GM23338 (cell line): ENCODE results near the gene PRKAR1A. TPM values are rescaled to one million over a fixed set of nuclear protein-coding genes. Genes with fewer than 3 reads are reported as not detected.

Experiments used
- ATAC-seq: fragments of 200-7000 bp; cut with Tn5 transposase; 3 replicates; pipeline ENCODE4 v1.9.1; 2020
- DNase-seq: peaks from one replicate; pipeline ENCODE4 v3.0.0-alpha.2; 2015; ENCODE audit warnings: low spot score
- H2AFZ ChIP-seq: fragments of 200-600 bp; sonication (generic); 2 replicates; pipeline ENCODE4 v1.8.0; 2016; ENCODE audit warnings: antibody characterized with exemption, mild to moderate bottlenecking, moderate library complexity
- H3F3A ChIP-seq: fragments of 200-600 bp; sonication (generic); replicated peaks from 2 replicates; pipeline ENCODE4 v1.8.0; 2017; ENCODE audit warnings: antibody characterized with exemption, mixed run types, low read depth
- H3K27ac ChIP-seq: fragments of 200-600 bp; sonication (generic); 2 replicates; pipeline ENCODE4 v1.6.1; 2016; ENCODE audit warnings: low read depth
- H3K27me3 ChIP-seq: fragments of 200-600 bp; sonication (generic); 2 replicates; pipeline ENCODE4 v1.8.0; 2016; ENCODE audit warnings: mild to moderate bottlenecking, mixed run types, moderate library complexity; ENCODE audit not compliant: insufficient read depth
- H3K36me3 ChIP-seq: fragments of 200-600 bp; sonication (generic); 2 replicates; pipeline ENCODE4 v1.8.0; 2016; ENCODE audit warnings: mild to moderate bottlenecking; ENCODE audit not compliant: insufficient read depth
- H3K4me1 ChIP-seq: fragments of 200-600 bp; sonication (generic); 2 replicates; pipeline ENCODE4 v1.8.0; 2016; ENCODE audit warnings: mild to moderate bottlenecking, moderate library complexity; ENCODE audit not compliant: insufficient read depth
- H3K4me2 ChIP-seq: fragments of 200-600 bp; sonication (generic); 2 replicates; pipeline ENCODE4 v1.7.1; 2017; ENCODE audit warnings: mixed run types
- H3K4me3 ChIP-seq: fragments of 200-600 bp; sonication (generic); 2 replicates; pipeline ENCODE4 v1.6.1; 2016; ENCODE audit warnings: mixed run types
- H3K79me2 ChIP-seq: fragments of 200-600 bp; sonication (generic); replicated peaks from 2 replicates; pipeline ENCODE4 v1.8.0; 2017; ENCODE audit warnings: mild to moderate bottlenecking; ENCODE audit not compliant: insufficient read depth
- H3K9me2 ChIP-seq: fragments of 200-600 bp; sonication (generic); 2 replicates; pipeline ENCODE4 v1.8.0; 2017; ENCODE audit not compliant: insufficient read depth
- H4K20me1 ChIP-seq: fragments of 200-600 bp; sonication (generic); replicated peaks from 2 replicates; pipeline ENCODE4 v1.8.0; 2017; ENCODE audit warnings: mild to moderate bottlenecking; ENCODE audit not compliant: insufficient read depth
- H3K27ac Mint-ChIP-seq: 2 replicates; pipeline ENCODE4 v1.8.0; 2020; ENCODE audit warnings: inconsistent platforms, mild to moderate bottlenecking, moderate library complexity, mixed read lengths
- H3K27me3 Mint-ChIP-seq: 3 replicates; pipeline ENCODE4 v1.8.0; 2022; ENCODE audit warnings: low read depth, mild to moderate bottlenecking, moderate library complexity, mixed read lengths, inconsistent platforms; ENCODE audit not compliant: insufficient read depth, poor library complexity
- H3K36me3 Mint-ChIP-seq: 3 replicates; pipeline ENCODE4 v1.8.0; 2021; ENCODE audit warnings: low read depth, mild to moderate bottlenecking, inconsistent platforms, moderate library complexity, mixed read lengths
- H3K4me1 Mint-ChIP-seq: 3 replicates; pipeline ENCODE4 v1.8.0; 2020; ENCODE audit warnings: mild to moderate bottlenecking, inconsistent platforms, mixed read lengths
- H3K4me3 Mint-ChIP-seq: 3 replicates; pipeline ENCODE4 v1.8.0; 2021; ENCODE audit warnings: moderate library complexity, mild to moderate bottlenecking, inconsistent platforms, mixed read lengths
- H3K9me3 Mint-ChIP-seq: 3 replicates; pipeline ENCODE4 v1.8.0; 2020; ENCODE audit warnings: moderate library complexity, mild to moderate bottlenecking, inconsistent platforms, mixed read lengths
- CREB1 ChIP-seq: fragments of 250-450 bp; sonication (Bioruptor Pico); IDR thresholded peaks from 2 replicates; pipeline ENCODE4 v1.5.0; 2020; ENCODE audit warnings: low read depth, mild to moderate bottlenecking, moderate library complexity
- EZH2 ChIP-seq: fragments of 200-600 bp; sonication (generic); IDR thresholded peaks from one replicate; pipeline ENCODE4 v1.8.0; 2017; ENCODE audit warnings: antibody characterized with exemption, mild to moderate bottlenecking, low read depth; ENCODE audit not compliant: unreplicated experiment
- EZH2phosphoT487 ChIP-seq: fragments of 200-600 bp; sonication (generic); IDR thresholded peaks from one replicate; pipeline ENCODE4 v1.8.1; 2018; ENCODE audit warnings: antibody characterized with exemption; ENCODE audit not compliant: unreplicated experiment
- JUNB ChIP-seq: IDR thresholded peaks from one replicate; pipeline ENCODE4 v1.6.1; 2016; ENCODE audit warnings: antibody characterized with exemption; ENCODE audit not compliant: unreplicated experiment
- POLR2AphosphoS5 ChIP-seq: IDR thresholded peaks from 2 replicates; pipeline ENCODE4 v1.6.1; 2016; ENCODE audit warnings: antibody characterized with exemption, low read depth
- STAT1 ChIP-seq: IDR thresholded peaks from one replicate; pipeline ENCODE4 v1.6.1; 2016; ENCODE audit warnings: antibody characterized with exemption; ENCODE audit not compliant: unreplicated experiment
- ZNF114 ChIP-seq: fragments of 250-450 bp; sonication (Bioruptor Pico); IDR thresholded peaks from 2 replicates; pipeline ENCODE4 v1.5.0; 2020; ENCODE audit warnings: mild to moderate bottlenecking, moderate library complexity
- ZNF331 ChIP-seq: fragments of 250-450 bp; sonication (Bioruptor Pico); IDR thresholded peaks from 2 replicates; pipeline ENCODE4 v1.5.0; 2020; ENCODE audit warnings: low read depth, mild to moderate bottlenecking, moderate library complexity
- polyA plus RNA-seq: library from polyadenylated mRNA; unstranded; fragments of >200 nt; fragmentation: Nextera tagmentation; extraction: Ambion mirVana; gene quantifications from 2 replicates; pipeline ENCODE4 v1.2.1, GENCODE V29; 2016
- total RNA-seq: library from RNA; depleted of rRNA; stranded (reverse); fragments of >200 nt; shearing (Covaris generic); gene quantifications from 2 replicates; pipeline ENCODE4 v1.2.3, GENCODE V29; 2014
- TF ChIP-seq, protein P1 (sequence below): IDR thresholded peaks from one replicate; pipeline ENCODE4 v1.6.1; 2018; ENCODE audit warnings: antibody characterized with exemption; ENCODE audit not compliant: unreplicated experiment
- TF ChIP-seq, protein P2 (sequence below): IDR thresholded peaks from 2 replicates; pipeline ENCODE4 v1.6.1; 2016; ENCODE audit warnings: antibody characterized with exemption

Gene PRKAR1A
- total and polyA plus RNA-seq, 2 experiments from 2014 or later: 90.1 to 100 TPM

DNA sequence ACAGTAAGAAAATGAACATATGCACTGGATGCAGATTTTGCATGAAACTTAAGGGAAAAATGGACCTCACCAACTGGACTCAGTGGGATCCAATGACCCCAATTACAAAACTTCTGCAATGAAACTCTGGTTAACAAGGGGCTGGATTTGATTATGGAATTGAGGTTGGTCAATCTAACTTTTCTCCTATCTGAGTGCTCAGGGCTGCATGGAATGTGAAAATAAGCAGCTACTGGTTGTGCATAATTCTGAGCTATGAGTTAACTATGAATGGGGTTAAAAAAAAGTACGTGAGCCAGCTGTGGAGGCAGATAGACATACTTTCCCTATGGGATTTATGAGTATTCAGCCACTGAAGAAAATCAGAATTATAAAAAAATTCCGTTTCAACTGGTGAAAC is 79.8 kb downstream of the PRKAR1A start:
- no peak for ATAC-seq
- Histone ChIP-seq H3K27me3 (no peaks in the 10 kb centered on the region), H4K20me1 (no peaks in the 10 kb centered on the region), H3K79me2 (no peaks in the 10 kb centered on the region), H2AFZ (no peak overlapping the region; the same call in 1 of the 2 replicates), H3K9me2 (no peaks in the 10 kb centered on the region), H3K36me3 (no peaks in the 10 kb centered on the region; the same call in 1 of the 2 replicates), H3K4me3 (peak overlapping the region; percentile 12; the same call in 1 of the 2 replicates), H3K4me1 (no peaks in the 10 kb centered on the region; the same call in 1 of the 2 replicates), H3F3A (no peaks in the 10 kb centered on the region), H3K27ac (no peak overlapping the region), H3K4me2 (peak overlapping the region; percentile 42)
- Mint-ChIP-seq H3K27me3 (peaks cover 7% of the 10 kb centered on the region), H3K4me1 (no peaks in the 10 kb centered on the region), H3K27ac (no peak overlapping the region), H3K4me3 (no peak overlapping the region), H3K9me3 (peaks cover 5% of the 10 kb centered on the region; the same call in 2 of the 3 replicates), H3K36me3 (peaks cover 4% of the 10 kb centered on the region; the same call in 2 of the 3 replicates)
- no peak for DNase-seq
- no peak for TF ChIP-seq JUNB
- no peak for TF ChIP-seq EZH2
- no peak for TF ChIP-seq STAT1
- TF ChIP-seq, protein P1, sequence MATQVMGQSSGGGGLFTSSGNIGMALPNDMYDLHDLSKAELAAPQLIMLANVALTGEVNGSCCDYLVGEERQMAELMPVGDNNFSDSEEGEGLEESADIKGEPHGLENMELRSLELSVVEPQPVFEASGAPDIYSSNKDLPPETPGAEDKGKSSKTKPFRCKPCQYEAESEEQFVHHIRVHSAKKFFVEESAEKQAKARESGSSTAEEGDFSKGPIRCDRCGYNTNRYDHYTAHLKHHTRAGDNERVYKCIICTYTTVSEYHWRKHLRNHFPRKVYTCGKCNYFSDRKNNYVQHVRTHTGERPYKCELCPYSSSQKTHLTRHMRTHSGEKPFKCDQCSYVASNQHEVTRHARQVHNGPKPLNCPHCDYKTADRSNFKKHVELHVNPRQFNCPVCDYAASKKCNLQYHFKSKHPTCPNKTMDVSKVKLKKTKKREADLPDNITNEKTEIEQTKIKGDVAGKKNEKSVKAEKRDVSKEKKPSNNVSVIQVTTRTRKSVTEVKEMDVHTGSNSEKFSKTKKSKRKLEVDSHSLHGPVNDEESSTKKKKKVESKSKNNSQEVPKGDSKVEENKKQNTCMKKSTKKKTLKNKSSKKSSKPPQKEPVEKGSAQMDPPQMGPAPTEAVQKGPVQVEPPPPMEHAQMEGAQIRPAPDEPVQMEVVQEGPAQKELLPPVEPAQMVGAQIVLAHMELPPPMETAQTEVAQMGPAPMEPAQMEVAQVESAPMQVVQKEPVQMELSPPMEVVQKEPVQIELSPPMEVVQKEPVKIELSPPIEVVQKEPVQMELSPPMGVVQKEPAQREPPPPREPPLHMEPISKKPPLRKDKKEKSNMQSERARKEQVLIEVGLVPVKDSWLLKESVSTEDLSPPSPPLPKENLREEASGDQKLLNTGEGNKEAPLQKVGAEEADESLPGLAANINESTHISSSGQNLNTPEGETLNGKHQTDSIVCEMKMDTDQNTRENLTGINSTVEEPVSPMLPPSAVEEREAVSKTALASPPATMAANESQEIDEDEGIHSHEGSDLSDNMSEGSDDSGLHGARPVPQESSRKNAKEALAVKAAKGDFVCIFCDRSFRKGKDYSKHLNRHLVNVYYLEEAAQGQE: no peak
- TF ChIP-seq POLR2AphosphoS5: no peak
- no peak for TF ChIP-seq ZNF114
- no peak for TF ChIP-seq EZH2phosphoT487

DNA sequence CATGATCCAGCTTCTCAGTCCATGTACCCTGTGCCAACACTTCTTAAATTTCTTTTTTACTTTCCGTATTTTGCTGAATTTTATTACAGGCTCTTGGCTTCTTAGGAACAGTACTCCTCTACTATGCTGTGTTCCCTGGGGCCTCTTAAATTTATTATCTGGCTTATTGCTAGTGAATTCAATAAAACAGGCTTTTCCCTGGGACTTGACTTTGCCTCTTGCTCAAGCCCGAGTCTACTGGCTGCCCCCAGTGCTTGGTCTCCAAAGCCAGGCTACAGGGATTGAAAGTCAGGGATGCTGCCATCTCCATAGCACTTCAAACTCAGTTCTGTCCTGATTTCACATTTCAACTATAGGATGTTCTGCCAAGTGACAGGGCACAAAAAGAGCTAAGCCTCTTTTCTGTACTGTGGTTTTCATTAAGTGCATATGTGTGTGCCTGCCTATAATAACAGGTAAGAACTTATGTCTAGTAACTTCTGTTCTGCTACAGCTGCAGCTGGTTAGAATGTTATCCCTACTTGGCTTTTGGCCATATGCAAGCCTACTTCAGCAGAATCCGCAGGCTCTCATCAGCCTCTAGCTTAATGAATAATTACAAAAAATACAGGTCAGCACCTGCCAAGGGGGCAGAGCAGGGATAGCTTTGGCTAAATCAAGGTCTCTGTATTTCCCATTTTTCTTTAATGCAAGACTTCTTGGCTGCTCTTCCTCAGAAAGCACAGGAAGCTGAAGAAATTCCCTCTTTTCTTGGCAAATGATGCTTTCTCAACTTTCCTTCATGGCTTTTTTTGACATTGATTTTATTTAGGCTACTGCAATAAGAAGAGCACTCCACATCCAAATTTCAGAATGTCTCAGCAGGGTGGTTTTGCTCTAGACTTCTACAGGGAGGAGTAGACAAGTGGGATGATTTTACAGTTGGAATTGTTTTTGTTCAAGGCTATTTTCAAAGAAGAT is 80.7 kb downstream of the PRKAR1A start:
- peaks cover 1% of the 10 kb centered on the region; the same call in 2 of the 3 replicates for H3K36me3 Mint-ChIP-seq
- H3K27me3 Mint-ChIP-seq: peaks cover 5% of the 10 kb centered on the region
- H3K9me3 Mint-ChIP-seq: peaks cover 2% of the 10 kb centered on the region; the same call in 2 of the 3 replicates
- Histone ChIP-seq H3K9me2 (no peaks in the 10 kb centered on the region), H3K4me2 (0 out of 2 replicates have a peak overlapping the region, but pooled peaks have one; percentile 42), H2AFZ (no peak overlapping the region), H3K4me3 (no peak overlapping the region), H4K20me1 (no peaks in the 10 kb centered on the region), H3K27ac (no peak overlapping the region), H3K4me1 (no peaks in the 10 kb centered on the region; the same call in 1 of the 2 replicates), H3K36me3 (no peaks in the 10 kb centered on the region; the same call in 1 of the 2 replicates), H3K79me2 (no peaks in the 10 kb centered on the region), H3K27me3 (no peaks in the 10 kb centered on the region), H3F3A (no peaks in the 10 kb centered on the region)
- H3K4me1 Mint-ChIP-seq: no peaks in the 10 kb centered on the region
- H3K27ac Mint-ChIP-seq: no peak overlapping the region
- no peak for ATAC-seq
- DNase-seq: no peak
- no peak overlapping the region for H3K4me3 Mint-ChIP-seq
- TF ChIP-seq ZNF114 (no peak), ZNF331 (CRISPR knock-in tag) (no peak), EZH2phosphoT487 (no peak), EZH2 (no peak), STAT1 (no peak), CREB1 (CRISPR knock-in tag) (no peak)
- TF ChIP-seq, protein P2, sequence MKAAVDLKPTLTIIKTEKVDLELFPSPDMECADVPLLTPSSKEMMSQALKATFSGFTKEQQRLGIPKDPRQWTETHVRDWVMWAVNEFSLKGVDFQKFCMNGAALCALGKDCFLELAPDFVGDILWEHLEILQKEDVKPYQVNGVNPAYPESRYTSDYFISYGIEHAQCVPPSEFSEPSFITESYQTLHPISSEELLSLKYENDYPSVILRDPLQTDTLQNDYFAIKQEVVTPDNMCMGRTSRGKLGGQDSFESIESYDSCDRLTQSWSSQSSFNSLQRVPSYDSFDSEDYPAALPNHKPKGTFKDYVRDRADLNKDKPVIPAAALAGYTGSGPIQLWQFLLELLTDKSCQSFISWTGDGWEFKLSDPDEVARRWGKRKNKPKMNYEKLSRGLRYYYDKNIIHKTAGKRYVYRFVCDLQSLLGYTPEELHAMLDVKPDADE: no peak
